ENCODE measurements around the gene PGP. TPM values are rescaled to one million over a fixed set of nuclear protein-coding genes. Genes with fewer than 3 reads are reported as not detected.
"Not testable (repeated sequence)": the region's sequence is repeated elsewhere in the genome, so short reads cannot be mapped to it uniquely, and the experiment has no call there.

The PGP gene
- total RNA-seq, 1 donor = 20.3 TPM

DNA sequence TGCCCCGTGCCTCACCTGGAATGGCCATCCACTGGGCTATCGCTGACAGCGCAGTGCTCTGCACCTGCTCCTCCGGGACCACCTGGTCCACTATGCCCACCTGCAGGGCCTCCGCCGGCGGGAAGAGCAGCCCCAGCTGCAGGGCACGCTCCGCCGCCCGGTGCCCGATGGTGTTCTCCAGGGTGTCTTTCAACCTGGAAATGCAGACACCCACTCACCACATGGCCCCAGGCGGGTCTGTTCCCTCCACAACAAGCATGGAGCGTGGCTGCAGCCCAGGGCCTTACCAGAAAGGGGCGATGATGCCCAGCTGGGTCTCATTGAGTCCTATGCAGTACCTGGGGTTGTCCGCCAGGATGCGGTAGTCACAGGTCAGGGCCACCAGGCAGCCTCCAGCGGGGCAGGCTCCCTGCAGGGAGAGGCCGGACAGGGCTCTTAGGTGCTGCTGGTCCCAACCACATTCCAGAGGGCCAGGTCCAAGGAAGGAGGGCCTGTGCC, 28.4 kb upstream of the PGP start:
- H3K4me3 ChIP-seq (ENCODE audit: low read depth, low read length) = no peak overlapping the region
- TF ChIP-seq, protein P1, sequence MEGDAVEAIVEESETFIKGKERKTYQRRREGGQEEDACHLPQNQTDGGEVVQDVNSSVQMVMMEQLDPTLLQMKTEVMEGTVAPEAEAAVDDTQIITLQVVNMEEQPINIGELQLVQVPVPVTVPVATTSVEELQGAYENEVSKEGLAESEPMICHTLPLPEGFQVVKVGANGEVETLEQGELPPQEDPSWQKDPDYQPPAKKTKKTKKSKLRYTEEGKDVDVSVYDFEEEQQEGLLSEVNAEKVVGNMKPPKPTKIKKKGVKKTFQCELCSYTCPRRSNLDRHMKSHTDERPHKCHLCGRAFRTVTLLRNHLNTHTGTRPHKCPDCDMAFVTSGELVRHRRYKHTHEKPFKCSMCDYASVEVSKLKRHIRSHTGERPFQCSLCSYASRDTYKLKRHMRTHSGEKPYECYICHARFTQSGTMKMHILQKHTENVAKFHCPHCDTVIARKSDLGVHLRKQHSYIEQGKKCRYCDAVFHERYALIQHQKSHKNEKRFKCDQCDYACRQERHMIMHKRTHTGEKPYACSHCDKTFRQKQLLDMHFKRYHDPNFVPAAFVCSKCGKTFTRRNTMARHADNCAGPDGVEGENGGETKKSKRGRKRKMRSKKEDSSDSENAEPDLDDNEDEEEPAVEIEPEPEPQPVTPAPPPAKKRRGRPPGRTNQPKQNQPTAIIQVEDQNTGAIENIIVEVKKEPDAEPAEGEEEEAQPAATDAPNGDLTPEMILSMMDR (IDR thresholded peaks at IDR 0.05; ENCODE audit: insufficient read depth, low read depth, low read length) = no peak
- DNase-seq (ENCODE audit: low read depth) = no peak

DNA sequence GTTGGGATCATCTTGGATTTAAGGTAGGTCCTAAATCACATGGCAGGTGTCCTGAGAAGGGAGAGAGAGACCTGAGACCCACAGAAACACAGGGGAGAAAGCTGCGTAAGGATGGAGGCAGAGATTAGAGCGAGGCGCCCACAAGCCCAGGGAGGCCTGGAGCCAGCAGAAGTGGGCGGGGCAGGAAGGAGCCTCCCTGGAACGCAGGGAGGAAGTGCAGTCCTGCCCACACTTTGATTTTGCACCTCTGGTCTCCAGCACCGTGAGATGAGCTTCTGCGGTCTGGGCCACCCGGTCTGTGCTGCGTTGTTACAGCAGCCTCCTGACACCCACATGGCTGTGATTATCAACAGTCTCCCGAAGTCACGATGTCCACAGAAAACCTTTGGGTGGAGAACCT, 28.0 kb upstream of the PGP start:
- H3K4me3 ChIP-seq (ENCODE audit: low read depth, low read length) = no peak overlapping the region
- no peak for DNase-seq (ENCODE audit: low read depth)
- TF ChIP-seq, protein P1 (IDR thresholded peaks at IDR 0.05; ENCODE audit: insufficient read depth, low read depth, low read length) = no peak

DNA sequence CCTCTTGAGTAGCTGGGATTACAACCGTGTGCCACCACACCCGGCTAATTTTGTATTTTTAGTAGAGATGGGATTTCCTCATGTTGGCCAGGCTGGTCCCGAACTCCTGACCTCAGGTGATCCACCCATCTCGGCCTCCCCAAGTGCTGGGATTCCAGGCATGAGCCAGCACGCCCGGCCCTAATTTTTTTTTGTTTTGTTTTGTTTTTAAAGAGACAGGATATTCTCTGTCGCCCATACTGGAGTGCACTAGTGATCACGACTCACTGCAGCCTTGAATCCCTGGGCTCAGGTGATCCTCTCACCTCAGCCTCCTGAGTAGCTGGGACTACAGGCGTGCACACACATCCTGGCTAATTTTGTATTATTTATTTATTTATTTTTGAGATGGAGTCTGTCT, 25.7 kb upstream of the PGP start:
- H3K4me3 ChIP-seq (ENCODE audit: low read depth, low read length); DNase-seq (ENCODE audit: low read depth): not testable (repeated sequence)

DNA sequence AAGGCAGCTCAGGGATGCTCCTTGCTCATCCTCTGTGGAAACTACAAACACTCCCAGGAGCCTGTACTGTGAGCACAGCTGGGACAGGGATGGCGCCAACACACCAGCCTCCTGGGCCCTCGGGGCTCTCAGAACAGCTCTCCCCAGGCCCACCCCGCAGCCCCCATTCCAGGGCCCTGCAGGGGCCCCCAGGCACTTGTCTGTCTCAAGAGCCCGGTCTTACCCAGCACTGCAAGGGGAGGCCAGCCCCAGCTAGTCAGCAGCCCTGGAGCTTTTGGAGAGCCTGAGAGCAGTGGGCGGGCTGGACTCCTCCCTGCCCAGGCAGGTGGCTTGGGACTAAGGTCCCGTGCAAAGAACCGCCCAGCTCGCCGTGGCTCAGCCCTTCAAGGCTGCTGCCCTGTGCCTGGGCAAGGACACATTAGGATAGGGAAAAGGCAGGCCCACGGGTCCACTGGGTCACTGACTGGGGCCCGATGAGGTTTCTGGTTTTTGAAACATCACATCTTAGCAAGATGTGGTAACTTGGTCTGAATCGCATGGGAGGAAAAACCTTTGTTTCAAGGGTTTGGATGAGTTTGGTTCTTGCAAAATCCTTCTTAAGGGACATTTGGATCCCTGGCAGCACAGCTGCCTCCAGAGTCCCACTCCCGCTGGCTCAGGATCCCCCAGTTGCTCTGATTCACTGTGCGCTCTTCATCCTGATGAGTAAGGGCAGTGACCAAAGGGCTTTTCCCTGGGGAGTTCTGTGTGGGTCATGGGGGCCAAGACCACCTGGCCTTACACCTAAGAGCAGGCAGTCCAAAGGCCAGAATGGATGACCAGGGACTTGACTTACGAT, 24.4 kb upstream of the PGP start:
- no peak overlapping the region for H3K4me3 ChIP-seq (ENCODE audit: low read depth, low read length)
- TF ChIP-seq, protein P1 (IDR thresholded peaks at IDR 0.05; ENCODE audit: insufficient read depth, low read depth, low read length) = no peak
- DNase-seq (ENCODE audit: low read depth) = no peak

DNA sequence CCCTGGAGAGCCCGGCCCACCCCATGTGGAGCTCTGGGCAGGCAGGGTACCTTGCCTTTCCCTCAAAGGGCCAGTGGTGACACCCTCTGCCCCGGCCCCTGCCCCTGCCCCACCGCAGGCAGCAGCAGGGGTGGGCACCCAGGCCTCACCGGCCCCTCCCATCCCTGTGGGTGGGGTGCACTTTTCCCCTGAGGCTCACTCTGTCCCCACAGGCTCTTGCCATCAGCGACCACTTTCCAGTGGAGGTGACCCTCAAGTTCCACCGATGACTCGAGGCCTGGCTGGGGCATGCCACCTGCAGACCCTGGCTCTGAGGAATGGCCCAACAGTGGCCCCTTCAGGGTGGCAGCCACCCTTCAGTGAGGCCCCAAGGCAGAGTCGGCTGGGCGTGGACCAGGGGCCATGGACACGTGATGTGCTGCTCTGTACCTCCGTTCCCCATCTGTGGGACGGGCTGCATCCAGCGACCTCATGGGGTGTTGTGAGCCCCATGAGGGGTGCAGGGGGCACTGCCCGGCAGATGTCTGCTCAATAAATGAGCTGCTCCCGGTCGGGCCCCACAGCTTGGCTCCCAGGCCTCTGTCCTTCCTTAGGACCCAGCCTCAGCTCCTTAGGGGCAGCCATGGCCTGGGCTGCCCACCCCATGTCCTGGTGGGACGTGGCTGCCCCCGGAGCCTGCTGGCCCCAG, 23.7 kb upstream of the PGP start:
- DNase-seq (ENCODE audit: low read depth) = no peak
- TF ChIP-seq, protein P1 (IDR thresholded peaks at IDR 0.05; ENCODE audit: insufficient read depth, low read depth, low read length) = no peak
- no peak overlapping the region for H3K4me3 ChIP-seq (ENCODE audit: low read depth, low read length)

DNA sequence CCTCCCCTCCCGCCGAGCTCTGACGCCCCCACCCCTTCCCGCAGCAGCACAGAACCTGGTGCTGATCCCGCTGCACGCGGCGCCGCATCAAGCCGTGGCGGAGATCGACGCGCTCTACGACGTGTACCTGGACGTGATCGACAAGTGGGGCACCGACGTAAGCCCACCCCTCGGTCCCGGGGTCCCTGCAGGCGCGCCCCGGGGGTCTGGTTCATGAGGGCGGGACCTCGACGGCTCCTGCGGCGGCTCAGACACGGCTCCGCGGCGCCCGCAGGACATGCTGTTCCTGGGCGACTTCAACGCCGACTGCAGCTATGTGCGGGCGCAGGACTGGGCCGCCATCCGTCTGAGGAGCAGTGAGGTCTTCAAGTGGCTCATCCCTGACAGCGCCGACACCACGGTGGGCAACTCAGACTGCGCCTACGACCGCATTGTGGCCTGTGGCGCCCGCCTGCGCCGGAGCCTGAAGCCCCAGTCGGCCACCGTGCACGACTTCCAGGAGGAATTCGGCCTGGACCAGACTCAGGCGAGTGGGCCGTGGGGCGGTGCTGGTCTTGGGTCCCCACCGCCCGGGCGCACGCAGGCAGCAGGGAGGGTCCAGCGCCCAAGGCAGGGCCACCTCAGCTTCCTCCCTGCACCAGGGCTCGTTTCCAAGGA, 23.0 kb upstream of the PGP start:
- DNase-seq (ENCODE audit: low read depth) = no peak
- no peak overlapping the region for H3K4me3 ChIP-seq (ENCODE audit: low read depth, low read length)
- TF ChIP-seq, protein P1 (IDR thresholded peaks at IDR 0.05; ENCODE audit: insufficient read depth, low read depth, low read length) = no peak

DNA sequence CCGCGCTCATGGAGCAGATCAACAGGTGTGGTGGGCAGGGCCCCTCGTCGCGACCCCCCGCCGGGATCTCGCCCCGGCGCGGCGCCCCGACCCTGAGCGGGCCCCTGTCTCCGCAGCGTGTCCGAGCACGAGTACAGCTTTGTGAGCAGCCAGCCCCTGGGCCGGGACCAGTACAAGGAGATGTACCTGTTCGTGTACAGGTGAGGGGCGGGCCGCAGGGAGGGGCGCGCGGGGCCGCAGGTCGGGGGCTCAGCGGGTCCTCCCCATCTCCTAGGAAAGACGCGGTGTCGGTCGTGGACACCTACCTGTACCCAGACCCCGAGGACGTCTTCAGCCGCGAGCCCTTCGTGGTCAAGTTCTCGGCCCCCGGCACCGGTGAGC, 22.5 kb upstream of the PGP start:
- peak overlapping the region; percentile 43 for H3K4me3 ChIP-seq (ENCODE audit: low read depth, low read length)
- no peak for DNase-seq (ENCODE audit: low read depth)
- TF ChIP-seq, protein P1 (IDR thresholded peaks at IDR 0.05; ENCODE audit: insufficient read depth, low read depth, low read length) = no peak

Data from fibroblast of villous mesenchyme (primary cell).